A549 treated with AZD9567 at 1 μM for 4 hours (cell line): Measurements from ENCODE around the gene UBTD2. TPM values are rescaled to one million over a fixed set of nuclear protein-coding genes. Genes with fewer than 3 reads are reported as not detected.

Experiments used
- total RNA-seq: library from RNA; stranded (reverse); fragments of 200-300 nt; extraction: Qiagen RNA extraction; gene quantifications from 5 replicates; pipeline ENCODE4 v1.2.3, GENCODE V29; 2022; ENCODE audit not compliant: insufficient read depth

Gene UBTD2
- 13.9 to 21.3 TPM (median 16.8 TPM) in 5 replicates for total RNA-seq

GRCh38 chr5:172283020-172283861 is at the start of gene UBTD2:
Gene UBTD2 (minus strand): TSS chr5:172283764. CDS start chr5:172283665, 99 bp downstream.

GRCh38 chr5:172193872-172194271 is 89.7 kb downstream of the UBTD2 start, which contains the start of gene EFCAB9:
Gene EFCAB9 (plus strand): TSS chr5:172194172. CDS start chr5:172194173, 1 bp downstream.

GRCh38 chr5:172188033-172188892 is 95.3 kb downstream of the UBTD2 start, which contains the start of gene STK10:
Gene STK10 (minus strand): TSS chr5:172188224. CDS start chr5:172188042, 182 bp downstream.

Other genes starting within 250 kb of the UBTD2 start
- gene STK10, start 95.5 kb downstream of the UBTD2 start, total RNA-seq, result 19.4 to 22.6 TPM (median 20.9 TPM) in 5 replicates
- gene EFCAB9, start 89.6 kb downstream of the UBTD2 start, total RNA-seq, result not detected in 5 replicates
- gene SH3PXD2B, start 170.8 kb upstream of the UBTD2 start, total RNA-seq, result 16.7 to 23.8 TPM (median 17.8 TPM) in 5 replicates